HG02938 (cell line): ENCODE data around the gene OSBPL5.

ENCODE experiments used
- ATAC-seq: cut with Tn5 transposase; IDR thresholded peaks from one replicate; pipeline ENCODE4 v1.9.1; 2021; ENCODE audit warnings: mild to moderate bottlenecking, moderate library complexity; ENCODE audit not compliant: unreplicated experiment

The OSBPL5 gene

DNA sequence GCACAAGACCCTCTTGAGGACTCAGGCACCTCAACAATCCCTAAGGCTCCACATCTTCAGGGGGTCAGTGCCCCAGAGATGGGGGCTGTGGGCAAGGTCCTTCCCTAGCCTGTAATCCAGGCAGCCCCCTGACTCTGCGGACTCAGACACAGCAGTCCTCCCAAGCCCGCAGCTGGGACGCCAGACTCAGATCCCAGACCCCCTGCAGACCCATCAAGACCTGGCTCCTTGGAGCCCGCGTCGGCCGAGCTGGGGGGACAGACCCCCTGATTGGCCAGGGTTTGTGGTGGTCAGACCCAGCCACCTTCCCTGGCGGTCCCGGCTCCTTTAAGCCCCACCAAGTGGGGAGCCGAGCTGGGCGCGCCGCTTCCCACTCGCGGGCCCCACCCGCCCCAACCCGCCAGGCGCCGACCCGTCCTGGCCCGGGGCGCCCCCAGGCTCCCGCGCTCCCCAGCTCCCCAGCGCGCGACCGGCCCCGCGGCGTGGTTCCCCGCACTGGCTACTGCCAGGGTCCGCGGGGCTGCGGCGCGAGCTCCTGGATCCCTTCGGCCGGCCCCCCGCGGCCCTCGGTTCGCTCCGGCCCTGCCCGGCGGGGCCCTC lies 458 bp downstream of the OSBPL5 start:
- no peak for ATAC-seq

DNA sequence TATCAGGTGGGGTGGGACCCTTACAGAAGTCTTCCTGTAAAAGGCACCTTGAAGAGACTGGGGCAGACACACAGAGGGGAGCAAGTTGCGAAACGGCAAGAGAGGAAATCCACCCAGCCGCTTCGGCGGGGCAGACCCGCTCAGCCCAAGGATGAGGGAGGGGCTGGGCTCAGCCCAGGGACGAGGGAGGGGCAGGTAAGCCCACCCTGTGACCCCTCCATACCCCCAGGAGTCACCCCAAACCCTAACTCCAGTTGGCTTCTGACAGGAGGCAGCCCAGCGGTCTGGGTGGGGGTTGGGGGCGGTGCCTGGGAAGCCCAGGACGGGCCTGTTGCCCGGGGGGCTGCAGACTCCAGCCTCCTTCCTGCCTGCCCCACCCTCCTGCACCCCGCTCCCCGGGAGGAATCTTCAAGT lies 965 bp downstream of the OSBPL5 start:
- no peak for ATAC-seq

DNA sequence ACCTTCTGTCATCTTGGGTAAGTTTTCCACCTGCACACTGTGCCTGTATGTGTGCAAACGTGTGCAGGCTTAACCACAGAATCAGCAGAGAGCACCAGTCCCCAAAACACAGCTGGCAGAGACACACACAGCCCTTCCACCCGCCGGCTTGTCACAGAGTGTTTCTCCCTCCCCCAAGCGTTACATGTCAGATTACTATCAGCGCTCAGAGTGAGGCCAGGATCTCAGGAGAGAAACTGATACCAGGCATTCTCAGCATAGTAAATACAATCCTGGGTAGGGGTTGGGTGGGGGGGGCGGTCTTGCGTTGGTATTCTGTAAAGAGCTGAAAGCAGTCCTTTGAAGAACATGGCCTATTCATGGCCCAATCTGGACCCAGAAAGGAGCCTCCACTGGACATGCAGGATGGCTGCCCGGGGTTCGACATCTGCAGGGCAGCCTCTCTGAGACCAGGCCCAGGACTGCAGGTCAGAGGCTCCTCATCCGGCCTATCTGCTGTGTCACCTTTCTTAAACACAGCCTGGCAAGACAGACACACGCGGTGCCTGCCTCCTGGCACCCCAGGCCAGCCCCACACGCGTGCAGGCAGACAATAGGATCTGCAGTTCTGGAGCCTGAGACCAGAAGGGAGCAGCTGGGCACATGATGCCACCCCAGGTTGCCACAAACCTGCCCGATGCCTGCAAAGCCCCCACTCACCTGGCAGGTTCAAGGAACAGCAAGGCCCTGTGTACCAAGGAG lies 1.7 kb downstream of the OSBPL5 start:
- no peak for ATAC-seq

DNA sequence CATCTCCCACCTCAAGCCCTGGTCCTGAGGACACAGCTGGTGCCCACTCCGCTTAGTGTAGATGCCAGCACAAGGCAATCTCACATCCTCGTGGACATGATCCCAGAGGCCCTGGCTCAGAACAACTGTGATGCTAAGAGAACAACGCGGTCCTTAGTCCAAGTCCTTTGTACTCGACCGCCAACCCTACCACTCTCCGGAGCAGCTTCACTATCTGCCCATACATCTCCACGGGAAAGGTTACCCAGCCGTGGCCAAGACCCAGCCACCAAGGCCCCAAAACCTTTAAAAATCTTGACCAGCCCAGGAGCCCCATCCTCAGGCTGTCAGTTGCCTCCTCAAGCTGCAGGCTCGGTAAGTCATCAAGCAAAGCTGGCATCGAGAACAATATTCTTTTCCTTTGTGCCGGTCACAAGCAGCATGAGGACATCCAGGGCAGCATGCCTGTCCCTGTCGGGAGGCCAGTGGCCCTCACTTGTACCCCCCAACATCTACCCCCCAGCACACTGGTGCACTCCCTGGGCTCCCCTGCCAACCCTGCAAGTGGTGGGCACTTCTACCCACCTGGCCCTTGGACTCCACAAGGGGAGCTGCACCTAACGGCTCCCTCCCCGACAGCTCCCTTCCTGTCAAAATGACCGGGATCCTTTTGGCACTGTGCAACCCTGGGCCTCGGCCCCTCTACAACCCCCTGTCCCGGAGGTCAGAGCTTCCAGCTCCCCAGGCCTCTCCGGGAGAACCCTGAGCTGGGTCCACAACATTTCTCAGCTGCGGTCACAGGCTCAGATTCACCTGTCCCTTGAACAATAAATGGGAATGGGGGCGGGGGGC lies 2.5 kb downstream of the OSBPL5 start:
- no peak for ATAC-seq

DNA sequence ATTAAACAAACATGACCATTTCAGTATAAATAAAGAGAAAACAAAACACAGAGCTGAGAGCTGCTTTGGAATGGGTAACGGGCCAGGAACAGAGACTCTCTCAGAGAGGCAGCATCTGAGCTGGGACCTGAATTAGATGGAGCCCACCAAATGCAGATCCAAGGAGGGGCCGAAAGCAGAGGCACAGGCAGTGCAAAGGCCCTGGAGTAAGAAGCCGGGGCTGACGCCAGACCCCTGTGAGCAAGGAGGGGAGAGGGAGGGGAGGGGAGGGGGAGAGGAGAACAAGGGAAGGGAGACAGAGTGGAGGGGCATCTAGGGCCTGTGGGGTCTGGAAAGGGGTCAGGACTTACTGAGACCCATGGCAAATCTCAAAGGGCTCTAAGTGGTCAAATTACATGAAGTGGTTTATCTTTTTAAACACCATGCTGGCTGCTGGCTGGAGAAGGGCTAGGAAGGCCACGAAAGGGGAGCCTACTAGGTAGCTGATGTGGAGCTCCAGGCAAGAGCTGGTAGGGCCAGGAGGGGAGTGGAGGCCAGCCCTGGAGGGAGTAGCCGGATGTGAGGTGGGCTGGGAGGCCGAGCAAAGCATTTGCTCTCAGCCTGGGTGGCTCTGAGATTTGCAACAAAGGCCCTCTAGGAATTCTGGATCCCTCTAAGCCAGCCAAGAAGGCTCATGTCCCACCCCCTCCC lies 3.2 kb downstream of the OSBPL5 start:
- no peak for ATAC-seq

DNA sequence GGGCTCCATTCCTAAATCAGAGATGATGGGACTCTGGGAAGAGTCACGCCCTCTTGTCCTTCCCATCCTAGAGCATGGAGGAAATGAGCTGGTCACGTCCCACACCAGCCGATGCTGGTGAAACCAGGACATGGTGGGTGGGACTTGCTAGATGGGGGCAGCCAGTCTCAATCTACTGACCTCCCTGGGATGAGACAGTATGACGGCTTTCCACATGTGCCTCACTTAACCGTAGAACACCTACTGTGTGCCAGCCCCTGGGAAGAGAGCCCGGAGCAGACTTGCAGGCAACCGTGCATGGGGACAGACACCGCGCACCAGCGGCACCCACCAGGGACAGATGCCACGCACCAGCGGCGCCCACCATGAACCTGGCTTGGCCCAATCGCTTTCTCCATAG lies 3.8 kb downstream of the OSBPL5 start:
- no peak for ATAC-seq

DNA sequence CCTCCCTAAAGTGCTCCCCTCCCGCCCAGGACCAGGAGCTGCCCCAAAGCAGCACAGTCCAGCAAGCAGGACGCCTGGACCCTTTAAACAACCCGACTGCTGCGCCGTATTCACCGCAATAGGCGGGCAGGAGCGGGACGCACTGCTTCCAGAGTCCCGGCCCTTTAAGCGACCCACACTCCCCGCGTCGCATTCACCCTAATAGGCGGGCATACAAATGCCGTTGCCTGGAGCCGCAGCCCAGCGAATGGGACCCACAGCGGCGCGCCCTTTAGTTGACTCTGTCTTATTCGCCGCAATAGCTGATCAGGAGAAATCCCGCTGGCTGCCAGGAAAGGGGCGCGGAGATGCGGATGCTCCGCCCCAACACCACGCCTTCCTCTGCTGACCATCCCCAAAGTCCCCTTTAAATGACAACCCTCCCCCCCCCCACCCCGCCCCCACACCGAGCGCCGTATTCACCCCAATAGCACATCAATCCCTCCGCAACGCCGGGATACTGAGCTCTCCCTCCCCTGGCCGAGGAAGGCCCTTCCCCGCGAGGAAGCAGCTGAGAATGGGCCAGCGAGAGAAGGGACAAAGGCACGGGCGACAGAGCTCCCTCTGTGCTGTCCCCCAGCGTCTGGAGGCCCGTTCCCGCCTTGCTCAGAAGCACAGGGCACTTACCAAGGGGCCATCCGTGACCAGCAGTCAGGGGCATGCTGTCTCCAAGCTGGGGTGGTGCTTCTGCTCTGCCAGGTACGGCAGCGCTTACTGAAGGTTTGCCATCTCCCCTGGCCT lies 4.7 kb downstream of the OSBPL5 start:
- no peak for ATAC-seq

DNA sequence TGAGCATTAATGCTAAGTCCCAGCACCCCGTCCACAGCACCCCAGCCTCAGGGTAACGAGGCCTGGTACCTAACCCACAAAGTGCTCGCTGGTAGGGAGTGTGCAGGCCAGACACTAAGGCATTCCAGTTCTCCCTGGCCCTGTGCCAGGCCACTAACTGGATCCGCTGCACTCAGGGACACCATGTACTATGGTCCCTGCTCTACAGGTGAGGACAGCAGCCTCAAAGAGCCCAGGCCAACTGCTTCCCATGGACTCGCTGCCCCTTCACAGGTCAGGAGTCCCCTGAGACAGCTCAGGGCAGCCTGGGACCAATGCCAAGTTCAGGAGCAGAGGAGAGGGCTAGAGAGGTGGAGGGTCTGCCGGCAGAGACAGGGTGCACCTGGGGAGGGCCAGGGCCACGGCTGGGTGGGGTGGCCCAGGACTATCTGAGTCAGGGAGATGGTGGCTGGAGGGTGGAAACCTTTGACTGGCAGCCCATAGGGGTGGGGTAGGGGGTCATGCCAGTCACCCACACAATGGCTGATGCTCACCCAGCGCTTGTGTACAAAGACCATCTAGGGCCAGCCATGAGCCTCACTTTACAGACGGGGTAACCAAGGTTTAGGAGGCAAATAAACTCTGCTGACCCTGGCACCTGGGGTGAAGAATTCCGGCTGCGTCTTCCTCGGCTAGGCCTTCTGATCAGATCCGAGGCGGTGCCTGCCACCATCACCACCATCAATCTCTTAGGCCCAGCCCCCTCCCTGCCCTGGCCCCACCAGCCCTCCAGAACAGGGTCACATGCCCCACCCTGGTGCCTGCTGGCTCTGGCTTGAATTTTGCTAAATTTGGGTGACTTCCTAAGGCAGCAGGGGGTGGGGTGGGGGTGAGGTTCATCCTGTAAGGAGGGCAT lies 5.6 kb downstream of the OSBPL5 start:
- ATAC-seq, result no peak

DNA sequence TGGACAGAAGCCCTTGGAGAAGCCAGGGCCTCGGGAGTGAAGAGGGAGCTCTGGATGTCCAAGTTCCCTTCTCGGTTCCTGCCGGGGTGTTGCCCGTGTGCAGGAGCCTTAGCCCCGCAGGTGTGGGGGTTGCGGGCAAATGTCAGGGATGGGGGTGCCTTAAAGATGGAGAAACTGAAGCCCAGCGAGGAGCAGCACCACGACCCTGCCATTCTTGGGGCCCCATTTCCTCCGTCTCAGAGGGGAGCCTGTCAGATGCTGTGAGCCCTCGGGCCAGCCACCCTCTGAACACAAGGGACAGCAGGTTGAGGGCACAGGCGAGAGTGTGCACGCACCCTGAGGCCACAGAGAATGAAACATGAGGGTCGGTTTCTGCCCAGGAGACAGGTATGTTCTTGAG lies 6.3 kb downstream of the OSBPL5 start:
- ATAC-seq, result no peak

DNA sequence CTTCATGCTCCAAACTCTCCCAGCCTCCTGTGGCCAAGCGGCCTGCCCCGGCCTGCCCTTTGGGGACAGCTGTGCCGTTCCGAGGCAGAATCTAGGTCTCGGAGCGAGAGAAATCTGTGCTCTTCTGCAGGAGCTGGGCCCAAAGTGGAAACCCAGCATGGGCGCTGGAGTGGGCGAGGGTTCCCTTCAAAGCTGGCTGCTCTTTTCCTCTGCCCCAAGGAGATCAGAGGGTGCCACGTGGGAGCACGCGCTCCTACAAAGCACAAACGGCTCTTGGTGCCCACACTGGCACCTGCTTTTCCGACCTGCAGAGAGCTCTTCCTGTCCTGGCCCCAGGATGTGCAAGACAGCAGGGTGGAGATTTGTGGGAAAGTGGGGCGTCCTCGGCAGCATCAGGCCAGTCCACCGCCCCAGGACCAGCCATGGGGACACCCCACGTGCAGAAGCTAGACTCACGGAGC lies 6.9 kb downstream of the OSBPL5 start:
- no peak for ATAC-seq

DNA sequence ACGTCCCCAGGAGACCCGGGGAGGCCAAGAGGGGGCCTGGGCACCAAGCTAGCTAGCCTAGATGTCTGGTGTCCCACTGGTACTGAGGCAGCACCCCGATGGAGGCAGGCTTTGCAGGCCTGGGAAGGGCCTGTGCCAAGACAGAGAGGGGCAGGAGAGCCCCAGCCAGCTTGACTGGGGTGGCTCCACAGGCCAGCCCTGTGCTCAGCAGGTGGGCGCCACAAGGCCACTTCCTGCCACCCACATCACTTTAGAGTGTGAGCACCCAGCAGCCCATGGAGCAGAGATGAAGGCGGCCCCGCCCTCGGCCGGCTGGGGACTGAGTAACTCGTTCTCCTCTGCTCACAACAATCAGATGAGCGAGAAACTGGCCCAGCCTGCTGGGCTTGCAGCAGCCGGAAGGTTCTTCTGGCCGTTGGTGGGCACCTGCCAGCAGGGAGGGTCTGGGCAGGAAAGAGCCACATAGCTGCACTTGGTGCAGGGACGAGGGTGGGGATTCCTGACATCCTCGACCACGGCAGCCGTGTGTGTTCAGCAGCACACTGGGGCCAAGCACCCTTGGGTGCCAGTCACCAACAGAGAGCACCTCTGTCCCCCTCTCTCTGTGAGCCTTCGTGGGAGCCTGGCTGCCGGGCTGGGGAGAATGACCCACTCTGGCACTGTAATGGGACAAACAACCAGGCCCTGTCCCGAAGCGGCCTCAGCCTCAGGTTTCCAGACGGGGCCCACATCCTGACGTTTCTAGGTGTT lies 7.6 kb downstream of the OSBPL5 start:
- no peak for ATAC-seq

DNA sequence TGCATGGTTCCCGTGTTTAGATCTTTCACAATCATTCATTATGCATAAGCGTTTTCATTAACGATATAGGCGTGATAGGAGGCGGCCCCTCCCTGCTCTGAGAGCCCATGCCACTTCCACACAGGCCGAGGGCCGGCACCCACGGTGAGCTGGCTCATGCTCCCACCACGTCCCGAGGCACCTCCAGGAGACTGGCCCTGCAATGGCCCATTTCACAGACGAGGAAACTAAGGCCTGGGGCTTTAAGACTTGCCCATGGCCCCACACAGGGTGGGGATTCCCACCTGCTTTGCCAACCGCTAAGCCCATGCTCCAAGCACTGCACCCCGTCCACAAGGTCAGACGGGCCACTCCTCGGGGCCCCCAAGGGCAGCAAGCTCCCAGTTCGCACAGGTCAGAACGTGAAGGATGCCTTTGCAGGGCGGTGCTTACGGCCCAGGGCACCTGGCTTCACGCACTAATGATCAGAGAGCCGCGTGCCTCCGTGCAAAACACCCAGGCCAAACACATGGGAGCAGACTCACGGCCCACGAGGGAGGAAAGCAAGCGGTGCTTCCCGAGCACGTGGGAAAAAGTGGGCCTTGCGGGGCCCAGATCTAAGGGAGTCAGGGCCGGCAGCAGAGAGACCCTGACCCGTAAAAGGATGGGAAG lies 8.3 kb downstream of the OSBPL5 start:
- no peak for ATAC-seq

DNA sequence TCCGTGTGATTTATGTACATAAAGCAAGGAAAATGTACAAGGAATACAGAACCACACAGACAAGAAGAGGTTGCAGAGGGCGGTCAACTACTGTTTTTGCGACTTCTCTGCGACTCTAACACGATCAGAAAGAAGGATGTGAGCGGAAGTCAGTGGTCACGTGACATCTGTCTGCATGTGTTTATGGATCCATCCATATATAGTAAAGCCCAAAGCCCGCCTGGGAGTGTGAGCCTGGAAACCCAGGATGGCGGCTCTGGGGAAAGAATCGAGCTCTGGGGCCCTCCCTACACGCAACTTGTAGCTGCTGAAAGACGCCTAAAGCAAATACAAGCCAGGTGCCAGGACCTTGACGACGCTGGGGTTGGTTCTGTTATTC lies 8.8 kb downstream of the OSBPL5 start:
- no peak for ATAC-seq

DNA sequence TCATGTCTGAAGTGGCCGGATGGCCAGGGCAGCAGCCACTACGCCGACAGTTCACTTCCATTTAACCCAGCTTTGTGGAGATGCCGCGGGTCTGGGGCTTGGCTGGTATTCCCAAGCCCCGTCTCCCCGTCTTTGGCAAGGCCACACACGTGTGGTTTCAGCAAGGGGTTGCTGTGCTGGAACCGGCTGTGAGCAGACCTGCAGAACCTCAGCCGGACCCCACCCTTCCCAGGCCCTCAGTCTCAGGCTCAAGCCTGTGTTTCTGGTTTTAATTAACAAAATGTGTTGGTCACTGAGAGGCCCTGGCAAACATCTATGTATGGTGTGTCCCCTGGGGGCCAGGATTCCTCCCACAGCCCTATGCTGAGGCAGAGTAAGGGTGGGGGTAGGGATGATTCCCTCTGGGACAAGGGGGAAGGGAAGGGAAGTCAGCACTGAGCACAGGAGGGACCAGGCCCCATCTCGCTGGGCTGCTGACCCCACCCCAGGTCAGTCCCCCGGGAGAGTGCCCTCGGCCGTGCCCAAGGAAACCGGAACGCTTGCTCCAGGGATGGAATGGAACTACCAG lies 9.3 kb downstream of the OSBPL5 start:
- no peak for ATAC-seq

DNA sequence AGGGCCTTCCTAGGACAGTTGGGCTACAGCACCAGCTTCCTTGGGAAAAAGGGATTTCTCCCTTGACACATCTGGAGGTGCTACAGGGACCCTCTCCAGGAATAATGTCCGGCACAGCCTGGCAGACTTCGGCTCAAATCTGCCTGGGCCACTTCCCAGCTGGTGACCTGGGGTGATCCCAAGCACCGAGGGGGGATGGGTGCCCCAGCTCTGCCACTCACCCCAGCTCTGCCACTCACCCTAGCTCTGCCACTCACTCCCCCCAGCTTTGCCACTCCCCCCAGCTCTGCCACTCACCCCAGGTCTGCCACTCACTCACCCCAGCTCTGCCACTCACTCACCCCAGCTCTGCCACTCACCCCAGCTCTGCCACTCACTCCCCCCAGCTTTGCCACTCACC lies 9.9 kb downstream of the OSBPL5 start:
- ATAC-seq, result no peak

DNA sequence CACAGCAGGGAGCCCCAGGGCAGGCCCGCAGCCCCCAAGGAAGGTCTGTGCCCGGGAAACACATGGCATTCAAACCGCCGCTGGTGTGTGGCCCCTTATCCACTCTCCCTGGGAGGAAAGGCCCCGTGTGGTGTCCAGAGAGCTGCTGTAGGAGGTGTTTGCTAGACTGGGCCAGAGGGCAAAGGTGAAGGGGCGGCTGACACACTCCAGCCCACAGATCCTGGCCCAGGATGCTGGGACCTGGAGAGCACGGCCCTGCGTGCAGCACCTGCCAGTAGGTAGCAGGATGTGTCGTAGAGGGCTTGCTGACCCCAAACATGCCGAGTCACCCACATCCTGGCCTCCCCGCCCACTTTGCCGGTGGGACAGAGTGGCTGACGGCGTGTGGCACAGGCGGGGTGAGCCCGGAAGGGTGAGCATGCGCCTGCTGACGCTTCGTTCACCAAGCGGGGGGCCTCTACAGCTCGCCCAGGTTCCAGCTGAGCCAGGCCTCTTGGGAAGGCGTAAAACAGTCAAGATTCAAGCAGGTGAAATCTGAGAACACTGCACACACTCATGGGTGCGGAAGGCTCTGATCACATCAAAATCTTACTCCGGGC lies 11.0 kb downstream of the OSBPL5 start:
- no peak for ATAC-seq

DNA sequence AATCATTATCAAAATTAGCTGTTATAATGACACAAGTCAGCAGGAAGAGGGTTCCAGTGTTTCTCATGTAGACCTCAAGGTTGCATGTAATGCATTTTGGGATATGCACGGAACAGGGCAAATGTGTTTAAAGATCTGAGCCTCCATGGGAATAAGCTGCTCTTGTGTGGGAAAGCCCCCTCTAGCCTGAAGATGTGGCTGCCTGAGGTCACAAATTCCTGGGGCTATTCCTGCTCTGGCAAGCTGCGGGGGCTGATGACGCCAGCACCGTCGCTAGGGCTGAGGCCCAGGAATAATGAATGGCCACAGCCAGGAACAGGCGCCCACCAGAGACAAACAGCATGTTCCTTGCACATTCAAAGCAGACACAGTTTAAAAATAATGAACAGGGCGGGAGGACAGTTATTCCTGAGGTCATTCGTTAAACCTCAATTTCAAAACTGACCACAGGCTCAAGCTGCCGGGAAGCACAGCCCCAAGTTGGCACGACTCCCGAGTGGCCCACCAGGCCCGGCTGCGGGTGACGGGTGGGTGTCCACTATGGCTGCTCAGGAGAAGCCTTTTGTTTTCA lies 11.7 kb downstream of the OSBPL5 start:
- no peak for ATAC-seq
